Stimulated activated CD8-positive, alpha-beta memory T cell treated with anti-CD3 and anti-CD28 coated beads, Interleukin-2, amount 100 ng/mL, for 1 hour (primary cell): ENCODE data around the gene FANCC.
"Not testable (repeated sequence)": the region's sequence is repeated elsewhere in the genome, so short reads cannot be mapped to it uniquely, and the experiment has no call there.

ENCODE experiments used
- DNase-seq, 2 donors: peaks; one replicate each; pipeline ENCODE4 v3.0.0-alpha.2; 2020; ENCODE audit warnings: low read depth in 2 of 2

Gene FANCC

DNA sequence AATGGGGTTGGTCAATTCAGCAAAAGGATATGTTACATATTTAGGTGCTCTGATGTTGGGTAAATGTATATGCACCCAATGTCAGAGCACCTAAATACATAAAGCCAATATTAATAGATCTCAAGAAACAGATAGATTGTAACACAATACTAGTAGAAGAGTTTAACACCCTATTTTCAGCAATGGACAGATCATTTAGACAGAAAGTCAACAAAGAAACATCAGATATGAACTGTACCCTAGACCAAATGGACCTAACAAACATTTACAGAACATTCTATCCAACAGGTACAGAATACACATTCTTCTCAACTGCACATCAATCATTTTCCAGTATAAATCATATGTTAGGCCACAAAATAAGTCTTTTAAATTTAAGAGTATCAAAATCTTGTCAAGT is 35.2 kb downstream of the FANCC start:
- no peak for DNase-seq

DNA sequence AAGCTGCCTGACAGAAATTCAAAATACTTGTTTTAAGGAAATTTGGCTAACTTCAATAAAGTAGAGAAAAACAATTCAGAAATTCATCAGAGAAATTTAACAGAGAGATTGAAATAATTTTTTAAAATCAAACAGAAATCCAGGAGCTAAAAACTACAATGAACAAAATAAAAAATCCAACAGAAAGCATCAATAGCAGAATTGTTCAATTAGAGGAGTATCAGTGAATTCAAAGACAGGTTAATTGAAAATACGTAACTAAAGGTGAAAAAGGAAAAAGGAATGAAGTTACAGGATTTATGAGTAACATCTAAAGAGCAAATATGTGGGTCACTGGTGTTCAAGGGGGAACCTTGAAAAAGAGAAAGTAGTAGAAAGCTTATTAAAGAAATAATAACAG is 36.8 kb downstream of the FANCC start:
- no peak for DNase-seq

DNA sequence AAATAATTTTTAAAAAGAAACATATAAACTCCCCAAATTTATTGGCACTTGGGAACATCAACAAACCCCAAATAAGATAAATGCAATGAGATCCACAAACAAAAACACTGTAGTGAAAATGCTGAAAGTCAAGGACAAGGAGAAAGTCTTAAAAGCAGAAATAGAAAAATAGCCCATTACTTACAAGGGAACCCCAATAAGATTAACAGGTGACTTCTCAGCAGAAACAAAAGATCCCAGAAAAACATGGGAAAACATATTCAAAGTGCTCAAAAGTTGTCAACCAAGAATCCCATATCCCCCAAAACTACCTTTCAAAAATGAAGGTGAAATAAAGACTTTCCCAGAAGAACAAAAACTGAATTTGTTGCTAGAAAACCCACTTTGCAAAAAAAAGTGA is 40.0 kb downstream of the FANCC start:
- no peak for DNase-seq

DNA sequence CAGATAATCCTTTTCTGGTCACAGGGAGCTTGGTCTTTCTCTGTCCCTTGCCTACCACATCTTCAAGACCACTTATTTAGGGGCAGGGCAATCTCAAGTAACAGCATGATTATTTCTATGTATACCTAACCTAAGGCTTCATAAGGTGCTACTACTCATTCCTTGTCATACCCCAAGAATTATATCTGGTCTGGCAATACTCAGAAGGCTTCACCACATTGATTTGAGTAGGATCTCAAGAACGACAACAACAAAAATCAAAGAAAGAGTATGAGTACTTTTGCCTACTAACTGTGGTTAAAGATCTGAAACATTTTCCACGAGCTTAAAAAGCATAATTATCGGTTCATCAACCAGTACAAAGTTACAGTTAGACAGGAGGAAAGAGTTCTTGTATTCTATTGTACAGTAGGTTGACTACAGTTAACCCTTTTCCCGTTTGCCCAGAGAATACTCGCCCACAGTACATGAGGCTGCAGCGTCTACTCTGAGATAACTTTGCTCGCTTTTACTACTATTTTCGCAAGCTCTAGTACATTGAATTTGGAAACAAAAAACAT is 41.0 kb downstream of the FANCC start:
- no peak for DNase-seq

DNA sequence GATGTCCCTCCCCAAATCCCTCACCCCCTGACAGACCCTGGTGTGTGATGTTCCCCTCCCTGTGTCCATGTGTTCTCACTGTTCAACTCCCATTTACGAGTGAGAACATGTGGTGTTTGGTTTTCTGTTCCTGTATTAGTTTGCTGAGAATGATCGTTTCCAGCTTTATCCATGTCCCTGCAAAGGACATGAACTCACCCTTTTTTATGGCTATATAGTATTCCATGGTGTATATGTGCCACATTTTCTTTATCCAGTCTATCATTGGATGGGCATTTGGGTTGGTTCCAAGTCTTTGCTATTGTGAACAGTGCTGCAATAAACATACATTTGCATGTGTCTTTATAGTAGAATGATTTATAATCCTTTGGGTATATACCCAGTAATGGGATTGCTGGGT is 43.3 kb downstream of the FANCC start:
- DNase-seq = not testable (repeated sequence)

DNA sequence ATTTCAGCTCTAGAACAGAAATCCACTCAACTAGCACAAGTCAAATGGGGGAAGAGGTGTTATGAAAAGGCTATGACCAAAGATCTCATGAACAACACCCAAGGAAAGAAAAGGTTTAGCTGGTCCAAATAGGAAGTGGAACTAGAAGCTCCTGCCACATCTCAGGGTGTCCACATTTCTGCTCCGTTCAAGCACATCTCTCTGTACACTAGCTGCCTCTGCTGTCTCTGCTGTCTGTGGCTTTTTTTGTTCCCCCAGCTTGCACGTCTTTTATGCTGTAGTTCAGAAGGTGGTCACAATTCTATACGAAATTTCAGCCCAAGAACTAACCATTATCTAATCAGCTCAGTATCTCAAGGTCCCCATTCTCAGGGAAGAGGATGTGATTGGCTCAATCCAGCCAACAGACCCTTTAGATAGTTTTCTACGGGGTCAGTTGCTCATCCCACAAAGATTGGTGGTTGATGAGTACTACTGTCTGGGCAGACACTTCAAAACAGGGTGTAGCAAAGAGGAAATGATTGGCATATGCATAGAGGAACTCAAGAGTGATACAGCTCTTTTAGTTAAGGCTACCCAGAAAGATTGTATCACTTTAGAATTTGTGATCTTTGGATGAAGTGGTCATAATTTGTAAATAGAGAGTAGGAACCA is 44.0 kb downstream of the FANCC start:
- no peak for DNase-seq

DNA sequence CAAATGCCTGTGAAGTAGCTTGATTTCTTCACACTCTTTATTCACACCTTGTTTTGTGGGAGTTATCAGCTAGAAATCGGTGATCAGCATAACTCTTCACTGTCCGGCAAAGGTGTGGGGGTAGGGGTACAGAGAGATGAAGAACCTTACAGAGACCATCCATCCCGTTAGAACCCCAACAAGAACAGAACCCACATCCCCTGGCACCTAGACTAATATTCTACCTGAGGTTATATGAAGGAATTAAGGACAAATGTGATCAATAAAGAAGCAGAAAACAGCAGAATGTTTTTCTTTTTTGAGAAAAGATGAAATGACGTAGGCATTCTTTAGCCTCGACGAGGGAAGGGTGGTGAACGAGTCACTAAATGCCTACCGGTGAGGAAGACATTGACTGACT is 44.7 kb downstream of the FANCC start:
- DNase-seq = no peak

DNA sequence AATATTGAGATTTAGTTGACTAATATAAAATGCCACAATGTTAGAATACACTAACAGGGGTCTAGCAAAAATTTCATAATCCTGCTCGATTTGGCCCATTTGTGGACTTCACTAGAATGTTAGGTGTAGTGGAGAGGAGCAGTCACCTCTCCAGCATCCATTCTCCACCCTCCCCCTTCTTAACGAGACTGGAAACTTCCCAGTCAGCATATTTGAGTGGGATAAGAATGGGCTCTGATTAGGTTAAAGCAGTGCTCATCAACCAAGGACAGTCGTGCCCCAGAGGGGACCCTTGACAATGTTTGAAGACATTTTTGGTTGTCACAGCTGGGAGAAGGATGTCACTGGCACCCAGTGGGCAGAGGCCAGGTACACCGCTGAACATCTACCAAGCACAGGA is 46.7 kb downstream of the FANCC start:
- no peak for DNase-seq

DNA sequence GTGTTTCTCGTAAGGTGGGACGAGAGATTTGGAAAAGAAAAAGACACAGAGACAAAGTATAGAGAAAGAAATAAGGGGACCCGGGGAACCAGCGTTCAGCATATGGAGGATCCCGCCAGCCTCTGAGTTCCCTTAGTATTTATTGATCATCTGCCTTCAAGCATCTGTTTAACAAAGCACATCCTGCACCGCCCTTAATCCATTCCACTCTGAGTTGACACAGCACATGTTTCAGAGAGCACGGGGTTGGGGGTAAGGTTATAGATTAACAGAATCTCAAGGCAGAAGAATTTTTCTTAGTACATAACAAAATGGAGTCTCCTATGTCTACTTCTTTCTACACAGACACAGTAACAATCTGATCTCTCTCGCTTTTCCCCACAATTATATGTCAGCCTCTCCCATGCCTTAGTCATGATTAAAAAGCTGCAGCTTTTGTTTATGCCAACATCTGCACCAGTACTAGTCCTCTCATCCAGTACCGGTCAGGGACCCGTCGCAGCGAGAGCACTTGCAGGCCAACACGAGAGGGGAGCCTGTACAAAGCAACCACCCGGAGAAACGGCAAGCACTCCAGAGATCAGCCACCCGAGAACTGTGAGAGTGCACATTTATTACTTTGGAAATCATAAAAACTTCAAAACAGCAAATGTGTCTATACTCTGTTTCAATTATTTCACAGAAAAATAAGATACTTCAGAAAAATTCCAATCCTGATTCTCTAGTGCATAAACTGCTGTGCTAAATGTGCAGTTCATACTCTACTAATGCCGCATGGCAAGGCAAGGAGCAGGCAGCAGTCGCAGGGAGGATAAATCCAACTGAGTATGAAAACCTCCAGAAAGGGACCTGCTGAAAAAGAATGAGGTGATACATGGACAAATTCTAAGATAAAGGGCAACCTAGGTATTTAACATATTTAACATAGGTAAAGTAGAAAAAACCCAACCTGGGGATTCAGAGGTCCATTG is 47.4 kb downstream of the FANCC start:
- DNase-seq = not testable (repeated sequence)

DNA sequence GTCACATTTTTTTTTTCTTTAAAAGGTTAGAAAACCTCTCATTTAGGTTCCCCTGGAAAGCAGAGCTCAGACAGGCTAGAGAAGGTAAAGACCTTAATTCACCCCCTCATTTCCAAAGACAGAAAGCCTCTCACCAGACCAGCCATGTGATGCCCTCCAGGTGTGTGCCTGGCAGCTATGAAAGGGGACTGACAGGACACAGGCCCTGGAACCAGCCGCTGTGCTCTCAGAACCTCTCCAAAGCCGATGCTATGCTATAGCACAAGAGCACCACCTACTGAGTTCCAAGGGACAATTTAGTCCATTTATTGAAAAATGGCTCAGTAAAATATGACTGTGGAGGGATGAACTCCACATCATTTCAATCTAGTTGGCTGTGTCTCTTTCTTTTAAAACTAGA is 48.8 kb downstream of the FANCC start:
- DNase-seq = no peak

DNA sequence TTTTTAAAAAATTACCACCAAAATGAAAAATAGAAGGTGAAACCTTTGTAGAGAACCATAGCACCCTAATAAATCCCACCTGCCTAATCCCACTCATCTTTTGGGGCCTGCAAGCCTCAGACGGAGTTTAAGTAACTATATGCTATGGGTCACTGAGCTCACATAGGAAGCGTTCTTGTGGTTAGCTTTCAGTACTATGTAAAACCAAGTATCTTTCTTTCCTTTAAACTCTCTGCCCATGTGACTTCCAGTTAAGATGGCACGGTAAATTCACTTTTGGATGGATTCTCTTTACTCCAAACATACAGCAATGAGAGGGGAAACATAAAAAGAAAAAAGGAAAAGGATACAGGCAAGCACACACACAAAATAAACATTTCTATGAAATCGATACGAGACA is 50.9 kb downstream of the FANCC start:
- no peak for DNase-seq

DNA sequence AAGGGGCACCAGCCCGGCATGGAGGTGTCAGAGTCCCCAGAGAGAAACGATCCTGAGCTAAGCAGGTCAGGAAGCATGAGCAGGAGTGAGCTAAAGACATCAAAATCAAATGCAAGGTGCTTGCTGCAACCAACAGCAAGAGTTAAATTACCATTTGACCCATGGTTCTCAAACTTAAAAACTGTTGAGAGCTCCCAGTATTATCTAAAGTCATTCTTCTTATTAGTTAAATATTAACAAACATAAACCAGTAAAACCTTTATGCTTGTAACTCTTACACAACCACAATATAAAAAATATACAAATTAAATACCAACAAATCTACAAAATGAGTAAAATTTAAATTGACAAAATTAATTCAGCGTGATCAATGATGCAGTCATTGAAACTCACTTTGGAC is 51.5 kb downstream of the FANCC start:
- no peak for DNase-seq

DNA sequence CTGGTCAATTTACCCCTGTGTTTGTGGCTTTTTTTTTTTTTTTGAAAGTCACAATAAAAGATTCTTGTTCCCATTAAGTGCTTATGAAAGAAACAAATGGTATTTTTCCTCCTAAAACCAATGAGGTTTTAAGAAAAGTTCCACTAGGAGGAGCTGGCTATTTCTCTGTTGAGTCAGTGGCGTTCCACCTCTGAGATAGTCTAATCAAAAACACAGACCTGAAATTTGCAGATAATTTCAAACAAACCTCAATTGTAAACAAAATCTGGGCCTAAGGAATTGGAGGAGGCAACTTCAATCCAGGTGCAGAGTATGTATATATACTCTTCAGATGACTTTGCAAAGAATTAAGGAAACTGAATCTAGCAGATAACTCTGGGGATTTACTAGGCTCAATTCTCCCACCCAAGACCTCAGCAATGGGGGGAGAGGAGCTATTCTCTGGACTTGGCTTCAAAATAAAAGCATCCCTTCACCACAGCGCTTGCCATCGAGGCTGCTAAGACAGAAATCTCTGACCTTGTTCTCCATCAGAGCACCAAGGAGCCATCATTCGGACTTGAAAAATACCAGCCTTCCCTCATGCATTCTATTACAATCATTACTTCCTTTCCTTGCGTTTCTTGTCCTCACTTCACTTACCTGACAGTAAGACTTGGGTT is 52.4 kb downstream of the FANCC start:
- no peak for DNase-seq

DNA sequence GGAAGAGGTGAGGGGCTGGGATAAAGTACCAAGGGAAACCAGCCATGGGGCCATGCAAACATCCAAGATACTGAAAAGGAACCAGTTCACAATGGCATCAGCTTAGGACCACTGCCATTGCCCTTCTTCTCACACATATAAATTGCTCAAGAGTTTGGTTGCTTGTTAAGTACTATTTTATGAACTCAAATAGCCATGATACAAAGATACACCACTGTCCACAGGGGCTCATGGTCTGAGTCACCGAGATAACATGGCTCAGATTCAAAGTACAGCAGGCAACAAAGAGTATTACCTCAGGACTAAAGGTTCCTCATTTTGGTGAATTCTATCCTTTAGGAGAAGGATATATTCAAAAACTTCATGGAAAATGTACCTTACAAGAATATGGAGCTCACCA is 55.6 kb downstream of the FANCC start:
- no peak for DNase-seq

DNA sequence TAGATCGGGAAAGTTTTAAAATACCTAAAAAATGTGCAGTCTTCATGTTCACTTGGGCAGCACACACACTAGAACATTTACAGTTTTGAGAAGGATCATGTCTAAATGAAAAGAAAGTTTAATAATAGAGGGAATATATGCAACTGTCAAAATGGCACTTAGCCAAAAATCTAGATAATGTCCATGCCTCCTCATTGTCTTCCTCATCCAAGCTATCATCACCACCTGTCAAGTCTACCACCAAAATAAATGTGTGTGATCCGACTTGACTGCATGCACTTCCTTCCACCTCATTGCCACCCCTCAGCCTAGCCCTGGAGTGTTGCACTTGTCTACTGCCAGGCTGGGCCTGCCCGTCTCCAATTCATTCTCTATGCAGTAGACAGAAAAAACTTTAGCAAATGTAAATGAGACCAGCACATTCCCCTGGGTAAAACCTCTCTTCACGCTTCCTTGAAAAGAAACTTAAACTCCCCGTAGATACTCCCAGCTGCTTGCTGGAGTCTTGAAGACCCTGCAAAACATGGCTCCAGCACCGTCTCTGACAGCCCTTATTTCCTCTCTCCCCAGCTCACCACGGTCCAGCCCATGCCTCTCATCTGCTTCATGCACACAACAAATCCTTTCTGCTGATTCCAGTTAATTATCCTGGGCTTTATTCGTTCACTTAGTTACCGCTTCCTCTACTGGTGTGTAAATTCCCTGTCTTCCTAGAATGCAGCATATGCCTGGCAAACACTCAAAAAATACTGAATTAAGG is 66.9 kb downstream of the FANCC start:
- DNase-seq = no peak

DNA sequence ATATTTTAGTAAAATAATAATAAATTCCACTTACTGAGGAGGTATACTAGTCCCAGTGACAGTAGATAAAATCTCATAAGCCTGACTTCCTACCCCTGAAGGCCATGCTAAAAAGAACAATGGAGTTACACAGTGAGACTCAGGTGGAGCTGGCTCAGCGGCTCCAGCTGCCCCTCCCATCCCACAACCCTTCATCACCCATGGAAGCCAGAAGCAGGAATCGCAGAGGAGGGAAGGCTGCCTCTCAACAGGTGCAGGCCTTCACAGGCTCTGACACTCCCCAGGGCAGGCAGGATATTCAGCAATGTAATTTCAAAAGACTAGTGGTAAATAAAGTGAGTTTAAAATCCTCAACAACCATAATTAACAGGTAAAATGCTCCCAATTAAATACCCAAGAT is 67.5 kb downstream of the FANCC start:
- no peak for DNase-seq

DNA sequence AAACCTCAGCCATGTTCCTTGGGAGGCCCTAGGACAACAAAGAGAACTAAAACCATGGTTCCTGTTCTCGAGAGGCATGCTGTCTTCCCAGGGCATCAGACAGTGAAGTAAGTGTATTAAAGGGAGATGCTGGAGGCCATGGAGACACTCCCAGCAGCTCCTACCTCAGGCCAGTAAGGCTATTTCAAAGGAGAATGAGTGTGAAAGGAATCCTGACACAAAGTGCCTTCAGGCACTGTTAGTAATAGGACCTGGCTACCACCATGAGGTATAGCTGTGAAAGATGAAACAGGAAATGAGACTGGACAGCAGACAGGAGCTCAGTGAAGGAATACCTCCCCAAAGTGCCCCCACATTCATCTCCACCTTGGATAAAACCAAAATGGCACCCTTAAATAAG is 71.0 kb downstream of the FANCC start:
- no peak for DNase-seq

DNA sequence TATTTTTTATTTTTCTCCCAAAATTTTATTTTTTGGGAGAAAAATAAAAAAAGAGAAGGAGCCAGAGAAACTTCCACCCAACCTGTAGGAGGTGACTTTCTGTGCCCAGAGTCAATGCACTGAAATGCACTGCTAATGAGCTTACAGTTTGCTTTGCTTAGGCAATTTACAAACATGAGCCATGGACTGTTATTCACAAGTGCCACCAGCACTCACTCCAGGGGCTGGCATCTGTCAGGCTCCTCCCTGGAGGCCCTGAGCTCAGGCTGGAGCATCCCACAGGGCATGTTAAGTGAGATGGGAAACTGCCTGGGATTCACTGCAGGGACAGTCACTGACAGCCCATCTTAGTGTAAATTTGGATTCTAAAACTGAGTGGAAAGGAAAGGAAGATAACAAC is 74.9 kb downstream of the FANCC start:
- no peak for DNase-seq

DNA sequence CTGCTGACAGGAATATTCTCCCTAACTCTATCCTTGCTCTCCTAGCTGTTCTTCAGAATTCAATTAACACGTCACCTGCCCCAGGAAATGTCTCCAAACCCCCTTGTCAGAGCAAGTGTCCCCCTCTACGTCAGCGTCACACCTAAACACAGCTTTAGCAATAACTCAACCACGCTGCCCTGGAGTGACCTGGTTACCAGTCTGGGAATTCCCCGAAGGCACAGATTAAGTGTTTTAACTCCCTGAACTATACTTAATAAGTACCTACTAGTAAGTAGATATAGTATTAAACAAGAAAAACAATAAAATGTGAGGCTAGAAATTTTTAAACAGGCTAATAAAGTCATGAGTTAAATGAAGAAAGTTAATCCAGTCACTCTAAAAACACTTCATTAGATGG is 78.4 kb downstream of the FANCC start:
- no peak for DNase-seq

DNA sequence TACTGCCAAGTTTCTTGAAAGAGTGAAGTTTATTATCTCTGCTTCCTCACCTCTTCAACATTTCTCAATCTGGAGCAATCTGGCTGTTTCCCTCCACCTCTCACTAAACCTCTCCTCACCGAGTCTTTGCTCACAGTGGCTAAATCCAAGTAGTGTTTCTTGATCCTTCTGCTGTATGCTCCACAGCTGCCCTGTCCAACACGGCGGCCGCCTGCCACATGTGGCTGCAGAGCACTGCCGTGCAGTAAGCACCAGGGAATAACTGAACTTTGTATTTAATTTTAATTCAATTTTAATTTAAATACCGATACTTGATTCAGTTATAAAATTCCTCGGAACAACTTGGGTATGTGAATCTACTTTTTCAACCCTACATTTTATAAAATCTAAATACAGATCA is 80.2 kb downstream of the FANCC start:
- DNase-seq = no peak

DNA sequence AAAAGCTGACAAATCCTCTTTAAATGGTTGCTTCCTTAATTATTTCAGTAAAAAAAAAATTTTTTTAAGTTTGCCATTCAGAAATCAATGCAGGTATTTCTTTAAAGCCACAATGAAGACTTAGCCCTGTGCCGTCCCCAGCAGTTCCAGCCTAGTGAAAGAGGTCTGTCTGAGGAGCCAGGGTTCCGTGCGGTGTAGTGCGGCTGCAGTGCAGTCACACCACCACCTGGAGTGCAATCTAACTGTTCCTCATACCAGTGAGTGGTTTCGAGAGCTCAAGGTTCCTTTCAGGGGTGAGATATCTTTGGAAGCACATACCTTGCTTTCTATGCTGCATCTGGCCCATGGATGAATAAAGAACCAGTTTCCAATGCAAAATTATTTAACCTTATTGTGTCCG is 87.5 kb downstream of the FANCC start:
- DNase-seq = no peak
